PC-9 (cell line): ENCODE measurements around the gene ADPGK. TPM values are rescaled to one million over a fixed set of nuclear protein-coding genes. Genes with fewer than 3 reads are reported as not detected.
A peak's percentile ranks its signal among the peaks of the same experiment; 100 is the strongest.

ENCODE experiments used
- BruUV-seq: library from RNA; stranded (reverse); fragments of 400-500 nt; replicated peaks from 2 replicates; lab custom pipeline; 2021; lab: Mats Ljungman, UMichigan
- CTCF ChIA-PET: fragments of 300-600 bp; sonication (Branson Sonifier 250); formaldehyde crosslinking; loops from one replicate; lab custom pipeline; 2022; ENCODE audit warnings: antibody characterized with exemption; lab: Charles Lee
- POLR2A ChIA-PET: fragments of 300-600 bp; sonication (Branson Sonifier 250); formaldehyde crosslinking; loops from one replicate; lab custom pipeline; 2022; ENCODE audit warnings: antibody characterized with exemption; ENCODE audit not compliant: unreplicated experiment; lab: Charles Lee
- DNase-seq, 2 experiments: peaks; one replicate each; pipeline versions ENCODE4 v3.0.0 to v3.0.0-alpha.2; 2015 to 2022; ENCODE audit warnings: mixed read lengths in 1 of 2
- H2AFZ ChIP-seq: fragments of 200-600 bp; sonication (generic); 2 replicates; pipeline ENCODE4 v1.8.1; 2017; ENCODE audit warnings: antibody characterized with exemption
- H3F3A ChIP-seq: fragments of 200-600 bp; sonication (generic); 2 replicates; pipeline ENCODE4 v1.8.1; 2017; ENCODE audit warnings: antibody characterized with exemption, mild to moderate bottlenecking, low read depth; ENCODE audit not compliant: insufficient read depth
- H3K27ac ChIP-seq: fragments of 200-600 bp; sonication (generic); 2 replicates; pipeline ENCODE4 v1.6.1; 2016; ENCODE audit warnings: mixed run types
- H3K27me3 ChIP-seq: fragments of 200-600 bp; sonication (generic); 2 replicates; pipeline ENCODE4 v1.6.1; 2016; ENCODE audit warnings: low read depth, mixed run types; ENCODE audit not compliant: insufficient read depth
- H3K36me3 ChIP-seq: fragments of 200-600 bp; sonication (generic); 2 replicates; pipeline ENCODE4 v1.6.1; 2016; ENCODE audit warnings: low read depth, mixed run types
- H3K4me1 ChIP-seq: fragments of 200-600 bp; sonication (generic); replicated peaks from 2 replicates; pipeline ENCODE4 v1.6.1; 2016; ENCODE audit warnings: mixed run types; ENCODE audit not compliant: insufficient read depth
- H3K4me2 ChIP-seq: fragments of 200-600 bp; sonication (generic); 2 replicates; pipeline ENCODE4 v1.6.1; 2017; ENCODE audit warnings: mixed run types
- H3K4me3 ChIP-seq: fragments of 200-600 bp; sonication (generic); 2 replicates; pipeline ENCODE4 v1.6.1; 2016; ENCODE audit warnings: mixed run types
- H3K79me2 ChIP-seq: fragments of 200-600 bp; sonication (generic); 2 replicates; pipeline ENCODE4 v1.6.1; 2017; ENCODE audit warnings: low read depth, mixed run types
- H3K9me2 ChIP-seq: fragments of 200-600 bp; sonication (generic); 2 replicates; pipeline ENCODE4 v1.8.1; 2017; ENCODE audit warnings: mild to moderate bottlenecking; ENCODE audit not compliant: insufficient read depth
- H3K9me3 ChIP-seq: fragments of 200-600 bp; sonication (generic); 2 replicates; pipeline ENCODE4 v1.8.1; 2016; ENCODE audit warnings: low read depth; ENCODE audit not compliant: insufficient read depth
- H4K20me1 ChIP-seq: fragments of 200-600 bp; sonication (generic); 2 replicates; pipeline ENCODE4 v1.8.1; 2017; ENCODE audit not compliant: insufficient read depth
- EZH2 ChIP-seq: fragments of 200-600 bp; sonication (generic); IDR thresholded peaks from 2 replicates; pipeline ENCODE4 v1.8.0; 2017; ENCODE audit warnings: antibody characterized with exemption, low read depth
- intact Hi-C: fragments of 100-400 bp; cut with micrococcal nuclease; formaldehyde crosslinking; loops from one replicate; pipeline ENCODE4 v1.10.0; 2022; ENCODE audit not compliant: unreplicated experiment
- total RNA-seq: library from RNA; stranded (reverse); gene quantifications from 2 replicates; pipeline ENCODE4 v1.2.3, GENCODE V29; 2021
- TF ChIP-seq, protein P1 (sequence below): fragments of 200-600 bp; sonication (generic); conservative IDR thresholded peaks from 2 replicates; pipeline ENCODE4 v1.6.1; 2017; ENCODE audit warnings: mixed run types, antibody characterized with exemption, mild to moderate bottlenecking, moderate library complexity

Gene ADPGK
- total RNA-seq, 1 experiment from 2014 or later, result 40.3 TPM

- CTCF ChIA-PET, result no interaction called here
- H3K4me3 ChIP-seq, result no peak overlapping the region
- POLR2A ChIA-PET, result no interaction called here
- no peaks in the 10 kb centered on the region for H3K36me3 ChIP-seq
- H3K4me1 ChIP-seq, result no peaks in the 10 kb centered on the region
- BruUV-seq, result no TSS peak
- TF ChIP-seq, protein P1, sequence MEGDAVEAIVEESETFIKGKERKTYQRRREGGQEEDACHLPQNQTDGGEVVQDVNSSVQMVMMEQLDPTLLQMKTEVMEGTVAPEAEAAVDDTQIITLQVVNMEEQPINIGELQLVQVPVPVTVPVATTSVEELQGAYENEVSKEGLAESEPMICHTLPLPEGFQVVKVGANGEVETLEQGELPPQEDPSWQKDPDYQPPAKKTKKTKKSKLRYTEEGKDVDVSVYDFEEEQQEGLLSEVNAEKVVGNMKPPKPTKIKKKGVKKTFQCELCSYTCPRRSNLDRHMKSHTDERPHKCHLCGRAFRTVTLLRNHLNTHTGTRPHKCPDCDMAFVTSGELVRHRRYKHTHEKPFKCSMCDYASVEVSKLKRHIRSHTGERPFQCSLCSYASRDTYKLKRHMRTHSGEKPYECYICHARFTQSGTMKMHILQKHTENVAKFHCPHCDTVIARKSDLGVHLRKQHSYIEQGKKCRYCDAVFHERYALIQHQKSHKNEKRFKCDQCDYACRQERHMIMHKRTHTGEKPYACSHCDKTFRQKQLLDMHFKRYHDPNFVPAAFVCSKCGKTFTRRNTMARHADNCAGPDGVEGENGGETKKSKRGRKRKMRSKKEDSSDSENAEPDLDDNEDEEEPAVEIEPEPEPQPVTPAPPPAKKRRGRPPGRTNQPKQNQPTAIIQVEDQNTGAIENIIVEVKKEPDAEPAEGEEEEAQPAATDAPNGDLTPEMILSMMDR, result no peak
- TF ChIP-seq EZH2, result no peak
- DNase-seq, result no peak
- H3K27me3 ChIP-seq, result peaks cover 33% of the 10 kb centered on the region
- H3K9me3 ChIP-seq, result no peaks in the 10 kb centered on the region
- intact Hi-C loops, result no loop called here
- peak overlapping the region; percentile 34; the same call in 1 of the 2 replicates for H2AFZ ChIP-seq
- no peaks in the 10 kb centered on the region for H3F3A ChIP-seq
- no peaks in the 10 kb centered on the region for H4K20me1 ChIP-seq
- no peaks in the 10 kb centered on the region for H3K9me2 ChIP-seq
- no peak overlapping the region for H3K27ac ChIP-seq
- no peak overlapping the region for H3K4me2 ChIP-seq
- no peaks in the 10 kb centered on the region for H3K79me2 ChIP-seq
Measured at GRCh38 chr15:72801590-72802325, 18.2 kb upstream of the ADPGK start.

DNA sequence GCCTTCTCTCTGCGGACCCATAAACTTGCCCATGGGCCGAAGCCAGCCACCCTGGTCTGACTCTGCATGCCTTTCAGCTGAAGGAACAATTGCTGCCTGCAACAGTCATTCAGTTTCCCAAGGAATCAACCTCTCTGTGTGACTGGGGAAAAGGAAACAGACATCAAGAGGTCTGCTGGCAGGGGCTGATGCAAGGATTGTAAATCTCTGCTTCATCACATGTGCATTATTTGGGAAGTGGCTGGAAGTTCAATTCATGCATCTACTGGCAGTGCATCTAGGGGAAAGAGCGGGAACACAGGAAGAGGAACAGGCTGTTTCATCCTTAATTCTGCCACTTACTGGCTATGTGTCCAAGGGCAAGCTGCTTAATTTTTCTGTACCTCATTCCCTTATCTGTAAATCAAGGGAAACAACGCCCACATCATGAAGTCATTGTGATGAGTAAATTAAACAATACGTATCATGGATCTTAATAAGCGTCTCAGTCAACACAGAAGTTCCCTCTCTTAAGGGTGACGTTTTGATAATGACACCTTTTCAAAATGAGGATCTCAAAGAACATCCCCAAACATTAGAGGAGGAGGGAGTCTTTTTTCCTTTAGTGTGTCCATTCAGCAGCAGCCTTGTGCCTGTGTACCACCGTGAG is 17.4 kb upstream of the ADPGK start:
- Histone ChIP-seq H3K79me2 (no peaks in the 10 kb centered on the region), H3K4me3 (no peak overlapping the region), H3K4me2 (0 out of 2 replicates have a peak overlapping the region, but pooled peaks have one; percentile 1), H4K20me1 (no peaks in the 10 kb centered on the region), H3F3A (no peaks in the 10 kb centered on the region), H3K27ac (no peak overlapping the region), H3K36me3 (no peaks in the 10 kb centered on the region), H2AFZ (peak overlapping the region; percentile 34; the same call in 1 of the 2 replicates), H3K4me1 (no peaks in the 10 kb centered on the region), H3K27me3 (peaks cover 33% of the 10 kb centered on the region), H3K9me3 (no peaks in the 10 kb centered on the region), H3K9me2 (no peaks in the 10 kb centered on the region)
- BruUV-seq, result no TSS peak
- CTCF ChIA-PET, result no interaction called here
- POLR2A ChIA-PET, result no interaction called here
- no peak for DNase-seq
- TF ChIP-seq, protein P1, result no peak
- no peak for TF ChIP-seq EZH2
- intact Hi-C loops, result no loop called here

GRCh38 chr15:72797834-72798233 is 14.3 kb upstream of the ADPGK start:
- Histone ChIP-seq H2AFZ (no peak overlapping the region), H3K9me2 (no peaks in the 10 kb centered on the region), H3K4me2 (no peak overlapping the region), H4K20me1 (no peaks in the 10 kb centered on the region), H3K4me1 (no peaks in the 10 kb centered on the region), H3K36me3 (no peaks in the 10 kb centered on the region), H3K79me2 (no peaks in the 10 kb centered on the region), H3K9me3 (no peaks in the 10 kb centered on the region), H3K4me3 (no peak overlapping the region), H3K27ac (no peak overlapping the region), H3F3A (no peaks in the 10 kb centered on the region), H3K27me3 (peaks cover 31% of the 10 kb centered on the region)
- intact Hi-C loops, result no loop called here
- BruUV-seq, result no TSS peak
- TF ChIP-seq, protein P1, result no peak
- no peak for TF ChIP-seq EZH2
- ChIA-PET POLR2A (no interaction called here), CTCF (interaction anchor here (0.6 to 0.9 kb wide), 2 partner anchors 447 to 819 kb away, joined by 4 to 6 read pairs; no protein-coding TSS in a partner anchor)
- no peak for DNase-seq
